ENCODE measurements around the gene ZNF17. TPM values are rescaled to one million over a fixed set of nuclear protein-coding genes. Genes with fewer than 3 reads are reported as not detected.
"Not testable (repeated sequence)": the region's sequence is repeated elsewhere in the genome, so short reads cannot be mapped to it uniquely, and the experiment has no call there.

The ZNF17 gene
- total RNA-seq, 1 experiment from 2014 or later, result 5.1 TPM

DNA sequence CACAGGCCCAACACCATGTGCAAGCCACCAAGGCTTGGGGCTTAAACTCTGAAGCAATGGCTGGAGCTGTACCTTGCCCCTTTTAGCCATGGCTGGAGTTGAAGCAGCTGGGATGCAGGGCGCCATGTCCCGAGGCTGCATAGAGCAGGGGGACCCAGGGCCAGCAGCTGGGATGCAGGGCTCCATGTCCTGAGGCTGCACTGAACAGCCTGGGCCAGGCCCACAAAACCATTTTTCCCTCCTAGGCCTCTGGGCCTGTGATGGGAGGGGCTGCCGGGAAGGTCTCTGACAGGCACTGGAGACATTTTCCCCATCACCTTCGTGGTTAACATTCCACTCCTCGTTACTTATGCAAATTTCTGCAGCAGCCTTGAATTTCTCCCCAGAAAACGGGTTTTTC lies 36.8 kb upstream of the ZNF17 start:
- no peak overlapping the region for H3K4me2 ChIP-seq (ENCODE audit: low read length)
- DNase-seq (ENCODE audit: low read depth, low spot score), result no peak
- ChIA-PET POLR2A (no interaction called here), RAD21 (ENCODE audit: low non-redundant PET in 1 of 2, low total read pairs in 2 of 2, uncharacterized antibody in 2 of 2, unreplicated experiment in 2 of 2) (no interaction called here), CTCF (no interaction called here)
- no peak for ATAC-seq
- peaks cover 21 to 25% of the 10 kb centered on the region in 2 experiments; a peak in 3 of 4 replicates for H3K9me3 ChIP-seq (ENCODE audit: control insufficient read depth in 1 of 2, insufficient read depth in 1 of 2, low read depth in 1 of 2, low read length in 2 of 2)
- H3K4me3 ChIP-seq (replicated peaks in 1 of 2; ENCODE audit: low read depth in 1 of 2, low read length in 2 of 2), result no peak overlapping the region
- H3K79me2 ChIP-seq (ENCODE audit: insufficient read depth, low read length), result no peaks in the 10 kb centered on the region
- no peaks in the 10 kb centered on the region for H3K27me3 ChIP-seq (ENCODE audit: insufficient read depth, low read length)
- no peak overlapping the region for H2AFZ ChIP-seq (ENCODE audit: low read depth, low read length, poor library complexity, severe bottlenecking)
- H3K9ac ChIP-seq (ENCODE audit: low read length), result no peak overlapping the region
- TF ChIP-seq SP1 (IDR thresholded peaks at IDR 0.05; ENCODE audit: low read depth) (no peak), CBX3 (IDR thresholded peaks at IDR 0.05; ENCODE audit: low read depth) (no peak), RAD21 (IDR thresholded peaks at IDR 0.05; ENCODE audit: low read depth) (no peak), POLR2A (IDR thresholded peaks at IDR 0.05; ENCODE audit: borderline replicate concordance, extremely low read depth, insufficient read depth, insufficient read length) (no peak), ZFX (IDR thresholded peaks at IDR 0.05) (no peak), FOSL1 (IDR thresholded peaks at IDR 0.05; ENCODE audit: low read depth) (no peak), ELF1 (IDR thresholded peaks at IDR 0.05; ENCODE audit: borderline replicate concordance, low read depth) (no peak), CEBPB (IDR thresholded peaks at IDR 0.05; ENCODE audit: low read depth) (no peak), EZH2 (IDR thresholded peaks at IDR 0.05) (no peak), CTCF (IDR thresholded peaks at IDR 0.05 in 2 of 3, conservative IDR thresholded peaks at IDR 0.05 in 1 of 3; ENCODE audit: borderline replicate concordance in 1 of 3, insufficient read depth in 1 of 3, low read depth in 2 of 3, low read length in 2 of 3) (no peak), SRF (IDR thresholded peaks at IDR 0.05; ENCODE audit: low read depth) (no peak), ZNF274 (IDR thresholded peaks at IDR 0.05; ENCODE audit: low read depth, low read length) (no peak), REST (IDR thresholded peaks at IDR 0.05; ENCODE audit: low read depth) (no peak), EZH2phosphoT487 (IDR thresholded peaks at IDR 0.05; ENCODE audit: borderline replicate concordance) (no peak), TCF7L2 (IDR thresholded peaks at IDR 0.05; ENCODE audit: borderline replicate concordance, extremely low read depth, insufficient read depth, insufficient read length) (no peak), JUND (IDR thresholded peaks at IDR 0.05) (no peak)
- TF ChIP-seq, protein P1, sequence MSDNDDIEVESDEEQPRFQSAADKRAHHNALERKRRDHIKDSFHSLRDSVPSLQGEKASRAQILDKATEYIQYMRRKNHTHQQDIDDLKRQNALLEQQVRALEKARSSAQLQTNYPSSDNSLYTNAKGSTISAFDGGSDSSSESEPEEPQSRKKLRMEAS (IDR thresholded peaks at IDR 0.05), result no peak
- TF ChIP-seq, protein P2, sequence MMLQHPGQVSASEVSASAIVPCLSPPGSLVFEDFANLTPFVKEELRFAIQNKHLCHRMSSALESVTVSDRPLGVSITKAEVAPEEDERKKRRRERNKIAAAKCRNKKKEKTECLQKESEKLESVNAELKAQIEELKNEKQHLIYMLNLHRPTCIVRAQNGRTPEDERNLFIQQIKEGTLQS (IDR thresholded peaks at IDR 0.05), result no peak
- H3K36me3 ChIP-seq (ENCODE audit: control insufficient read depth in 1 of 2, insufficient read depth in 2 of 2, low read length in 2 of 2), result 0 out of 4 replicates have a peak, but pooled peaks cover 0 to 8% of the 10 kb centered on the region in 2 experiments
- no peaks in the 10 kb centered on the region for H3K9me2 ChIP-seq (ENCODE audit: insufficient read depth)
- H4K20me1 ChIP-seq (ENCODE audit: insufficient read depth), result no peaks in the 10 kb centered on the region
- no TSS peak for BruUV-seq (replicated peaks)
- intact Hi-C loops (cut with micrococcal nuclease), result no loop called here
- no peaks in the 10 kb centered on the region for H3K4me1 ChIP-seq (ENCODE audit: control insufficient read depth in 1 of 2, insufficient read depth in 2 of 2, low read length in 2 of 2)
- H3K27ac ChIP-seq (ENCODE audit: low read depth, low read length), result no peak overlapping the region

DNA sequence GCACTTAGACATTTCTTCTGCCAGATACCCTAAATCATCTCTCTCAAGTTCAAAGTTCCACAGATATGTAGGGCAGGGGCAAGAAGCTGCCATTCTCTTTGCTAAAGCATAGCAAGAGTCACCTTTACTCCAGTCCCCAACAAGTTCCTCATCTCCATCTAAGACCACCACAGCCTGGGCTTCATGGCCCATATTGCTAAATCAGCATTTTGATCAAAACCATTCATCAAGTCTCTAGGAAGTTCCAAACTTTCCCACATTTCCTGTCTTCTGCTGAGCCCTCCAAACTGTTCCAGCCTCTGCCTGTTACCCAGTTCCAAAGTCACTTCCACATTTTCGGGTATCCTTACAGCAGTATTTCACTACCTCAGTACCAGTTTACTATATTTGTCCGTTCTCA lies 36.3 kb upstream of the ZNF17 start:
- CTCF ChIA-PET; H3K27ac ChIP-seq (ENCODE audit: low read depth, low read length); H3K4me3 ChIP-seq (replicated peaks in 1 of 2; ENCODE audit: low read depth in 1 of 2, low read length in 2 of 2); intact Hi-C loops (cut with micrococcal nuclease); RAD21 ChIA-PET (ENCODE audit: low non-redundant PET in 1 of 2, low total read pairs in 2 of 2, uncharacterized antibody in 2 of 2, unreplicated experiment in 2 of 2); H3K79me2 ChIP-seq (ENCODE audit: insufficient read depth, low read length); H2AFZ ChIP-seq (ENCODE audit: low read depth, low read length, poor library complexity, severe bottlenecking); H3K9me2 ChIP-seq (ENCODE audit: insufficient read depth); H3K36me3 ChIP-seq (ENCODE audit: control insufficient read depth in 1 of 2, insufficient read depth in 2 of 2, low read length in 2 of 2); H3K4me1 ChIP-seq (ENCODE audit: control insufficient read depth in 1 of 2, insufficient read depth in 2 of 2, low read length in 2 of 2); DNase-seq (ENCODE audit: low read depth, low spot score); BruUV-seq (replicated peaks); H3K4me2 ChIP-seq (ENCODE audit: low read length); H4K20me1 ChIP-seq (ENCODE audit: insufficient read depth); H3K27me3 ChIP-seq (ENCODE audit: insufficient read depth, low read length); POLR2A ChIA-PET; H3K9ac ChIP-seq (ENCODE audit: low read length); ATAC-seq: not testable (repeated sequence)
- H3K9me3 ChIP-seq (ENCODE audit: control insufficient read depth in 1 of 2, insufficient read depth in 1 of 2, low read depth in 1 of 2, low read length in 2 of 2), result peaks cover 22 to 25% of the 10 kb centered on the region in 2 experiments; a peak in 3 of 4 replicates

Data from HCT116 (cell line).